Measurements from ENCODE around the gene TBC1D22A. TPM values are rescaled to one million over a fixed set of nuclear protein-coding genes. Genes with fewer than 3 reads are reported as not detected.

The TBC1D22A gene
- polyA plus RNA-seq, 1 donor (not counting 4 experiments of a cell fraction or from before 2014, with no cell fraction given), result 20.9 TPM

DNA sequence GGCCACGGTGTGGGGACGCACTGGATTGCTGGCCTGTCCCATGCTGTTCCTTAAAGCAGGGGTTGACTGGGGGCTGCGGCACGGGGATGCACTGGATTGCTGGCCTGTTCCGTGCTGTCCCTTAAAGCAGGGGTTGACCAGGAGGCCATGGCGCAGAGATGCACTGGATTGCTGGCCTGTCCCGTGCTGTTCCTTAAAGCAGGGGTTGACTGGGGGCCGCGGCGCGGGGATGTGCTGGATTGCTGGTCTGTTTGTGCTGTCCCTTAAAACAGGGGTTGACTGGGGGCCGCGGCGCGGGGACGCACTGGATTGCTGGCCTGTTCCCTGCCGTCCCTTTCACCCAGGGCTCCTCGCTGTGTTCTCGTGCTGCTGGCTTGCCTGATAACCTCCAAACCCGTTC, 383.4 kb downstream of the TBC1D22A start:
- no peak overlapping the region for H3K27ac ChIP-seq (ENCODE audit: control insufficient read depth, insufficient read depth, low read length)
- no peaks in the 10 kb centered on the region for H3K79me2 ChIP-seq (ENCODE audit: control insufficient read depth, insufficient read depth, low read length)
- no peak for DNase-seq (ENCODE audit: low read depth, low spot score)
- H3K27me3 ChIP-seq (ENCODE audit: control insufficient read depth, extremely low read depth, insufficient read depth, low read length), result no peaks in the 10 kb centered on the region
- H3K9me3 ChIP-seq (ENCODE audit: control insufficient read depth, low read depth, low read length), result no peaks in the 10 kb centered on the region
- H3K4me2 ChIP-seq (ENCODE audit: control insufficient read depth, extremely low read depth, insufficient read depth, low read depth, low read length), result no peak overlapping the region
- no peaks in the 10 kb centered on the region for H3K9me1 ChIP-seq (ENCODE audit: control insufficient read depth, extremely low read depth, insufficient read depth, low read length)
- H3K4me1 ChIP-seq (ENCODE audit: control insufficient read depth, extremely low read depth, insufficient read depth, low read length), result no peaks in the 10 kb centered on the region
- peaks cover 0 to 1% of the 10 kb centered on the region in 2 experiments for H3K36me3 ChIP-seq (ENCODE audit: control insufficient read depth in 2 of 2, extremely low read depth in 1 of 2, insufficient read depth in 2 of 2, low read length in 2 of 2)
- H3K4me3 ChIP-seq (ENCODE audit: control insufficient read depth in 2 of 3, extremely low read depth in 1 of 3, insufficient read depth in 2 of 3, low read depth in 1 of 3, low read length in 3 of 3), result no peak overlapping the region
- dilution Hi-C loops (cut with MboI; ENCODE audit: extremely low pct_ligation_motif_present, low sequenced_read_pairs), result no loop called here
- H4K20me1 ChIP-seq (ENCODE audit: control insufficient read depth, extremely low read depth, insufficient read depth, low read length), result no peaks in the 10 kb centered on the region
- no peak for TF ChIP-seq EZH2 (IDR thresholded peaks at IDR 0.05; ENCODE audit: low read length)
- TF ChIP-seq, protein P1, sequence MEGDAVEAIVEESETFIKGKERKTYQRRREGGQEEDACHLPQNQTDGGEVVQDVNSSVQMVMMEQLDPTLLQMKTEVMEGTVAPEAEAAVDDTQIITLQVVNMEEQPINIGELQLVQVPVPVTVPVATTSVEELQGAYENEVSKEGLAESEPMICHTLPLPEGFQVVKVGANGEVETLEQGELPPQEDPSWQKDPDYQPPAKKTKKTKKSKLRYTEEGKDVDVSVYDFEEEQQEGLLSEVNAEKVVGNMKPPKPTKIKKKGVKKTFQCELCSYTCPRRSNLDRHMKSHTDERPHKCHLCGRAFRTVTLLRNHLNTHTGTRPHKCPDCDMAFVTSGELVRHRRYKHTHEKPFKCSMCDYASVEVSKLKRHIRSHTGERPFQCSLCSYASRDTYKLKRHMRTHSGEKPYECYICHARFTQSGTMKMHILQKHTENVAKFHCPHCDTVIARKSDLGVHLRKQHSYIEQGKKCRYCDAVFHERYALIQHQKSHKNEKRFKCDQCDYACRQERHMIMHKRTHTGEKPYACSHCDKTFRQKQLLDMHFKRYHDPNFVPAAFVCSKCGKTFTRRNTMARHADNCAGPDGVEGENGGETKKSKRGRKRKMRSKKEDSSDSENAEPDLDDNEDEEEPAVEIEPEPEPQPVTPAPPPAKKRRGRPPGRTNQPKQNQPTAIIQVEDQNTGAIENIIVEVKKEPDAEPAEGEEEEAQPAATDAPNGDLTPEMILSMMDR (optimal IDR thresholded peaks at IDR 0.05 in 1 of 3, IDR thresholded peaks at IDR 0.05 in 1 of 3, conservative IDR thresholded peaks at IDR 0.05 in 1 of 3; ENCODE audit: extremely low read depth in 1 of 3, insufficient read depth in 2 of 3, low read length in 3 of 3), result no peak
- H3K9ac ChIP-seq (ENCODE audit: control insufficient read depth, extremely low read depth, insufficient read depth, low read length), result no peak overlapping the region
- H2AFZ ChIP-seq (ENCODE audit: control insufficient read depth, low read length), result no peak overlapping the region
- no peak for FAIRE-seq

DNA sequence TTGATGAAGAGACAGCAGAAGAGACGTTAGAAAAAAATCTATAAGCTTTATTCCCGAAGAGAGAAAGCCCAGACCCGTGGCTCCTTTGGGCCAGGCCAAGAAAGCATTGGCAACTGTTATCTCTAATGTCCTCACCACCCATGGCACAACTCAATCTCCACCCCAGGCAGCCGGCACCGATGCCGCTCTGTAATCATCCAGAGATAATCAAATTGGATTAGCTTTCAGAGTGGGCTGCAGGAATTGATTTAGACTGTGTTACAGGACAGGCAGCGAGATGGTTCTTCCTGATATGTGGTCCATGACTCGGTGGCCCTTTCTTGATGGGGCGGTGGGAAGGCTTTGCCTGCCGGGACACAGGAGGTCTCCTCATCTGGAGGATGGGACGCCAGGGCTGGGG, 383.9 kb downstream of the TBC1D22A start:
- Histone ChIP-seq H3K9me3 (ENCODE audit: control insufficient read depth, low read depth, low read length) (no peaks in the 10 kb centered on the region), H3K27ac (ENCODE audit: control insufficient read depth, insufficient read depth, low read length) (no peak overlapping the region), H3K27me3 (ENCODE audit: control insufficient read depth, extremely low read depth, insufficient read depth, low read length) (no peaks in the 10 kb centered on the region), H3K9me1 (ENCODE audit: control insufficient read depth, extremely low read depth, insufficient read depth, low read length) (no peaks in the 10 kb centered on the region), H2AFZ (ENCODE audit: control insufficient read depth, low read length) (no peak overlapping the region), H4K20me1 (ENCODE audit: control insufficient read depth, extremely low read depth, insufficient read depth, low read length) (no peaks in the 10 kb centered on the region), H3K9ac (ENCODE audit: control insufficient read depth, extremely low read depth, insufficient read depth, low read length) (no peak overlapping the region), H3K4me1 (ENCODE audit: control insufficient read depth, extremely low read depth, insufficient read depth, low read length) (no peaks in the 10 kb centered on the region), H3K36me3 (ENCODE audit: control insufficient read depth in 2 of 2, extremely low read depth in 1 of 2, insufficient read depth in 2 of 2, low read length in 2 of 2) (peaks cover 0 to 1% of the 10 kb centered on the region in 2 experiments), H3K4me3 (ENCODE audit: control insufficient read depth in 2 of 3, extremely low read depth in 1 of 3, insufficient read depth in 2 of 3, low read depth in 1 of 3, low read length in 3 of 3) (no peak overlapping the region), H3K79me2 (ENCODE audit: control insufficient read depth, insufficient read depth, low read length) (no peaks in the 10 kb centered on the region), H3K4me2 (ENCODE audit: control insufficient read depth, extremely low read depth, insufficient read depth, low read depth, low read length) (no peak overlapping the region)
- TF ChIP-seq, protein P1 (optimal IDR thresholded peaks at IDR 0.05 in 1 of 3, IDR thresholded peaks at IDR 0.05 in 1 of 3, conservative IDR thresholded peaks at IDR 0.05 in 1 of 3; ENCODE audit: extremely low read depth in 1 of 3, insufficient read depth in 2 of 3, low read length in 3 of 3), result no peak
- no peak for TF ChIP-seq EZH2 (IDR thresholded peaks at IDR 0.05; ENCODE audit: low read length)
- FAIRE-seq (no peak), DNase-seq (ENCODE audit: low read depth, low spot score) (no peak)
- dilution Hi-C loops (cut with MboI; ENCODE audit: extremely low pct_ligation_motif_present, low sequenced_read_pairs), result no loop called here

Measured in keratinocyte (primary cell).